Pulmonary artery endothelial cell (primary cell): ENCODE data around the gene CBX7. TPM values are rescaled to one million over a fixed set of nuclear protein-coding genes. Genes with fewer than 3 reads are reported as not detected.

Source experiments
- DNase-seq: peaks from one replicate; pipeline ENCODE4 v3.0.0-alpha.2; 2011; ENCODE audit warnings: low read depth, low spot score
- total RNA-seq: library from RNA; depleted of rRNA; stranded (reverse); fragments of >200 nt; gene quantifications from 2 replicates; pipeline ENCODE4 v1.2.3, GENCODE V29; 2014

CBX7 gene
- total RNA-seq, result 2.7 and 4.0 TPM in 2 replicates

- DNase-seq, result no peak
Measured at GRCh38 chr22:39152511-39153219, at the start of gene CBX7. CBX7 (minus strand) TSS chr22:39152680; CDS start chr22:39152444, 236 bp downstream.

DNA sequence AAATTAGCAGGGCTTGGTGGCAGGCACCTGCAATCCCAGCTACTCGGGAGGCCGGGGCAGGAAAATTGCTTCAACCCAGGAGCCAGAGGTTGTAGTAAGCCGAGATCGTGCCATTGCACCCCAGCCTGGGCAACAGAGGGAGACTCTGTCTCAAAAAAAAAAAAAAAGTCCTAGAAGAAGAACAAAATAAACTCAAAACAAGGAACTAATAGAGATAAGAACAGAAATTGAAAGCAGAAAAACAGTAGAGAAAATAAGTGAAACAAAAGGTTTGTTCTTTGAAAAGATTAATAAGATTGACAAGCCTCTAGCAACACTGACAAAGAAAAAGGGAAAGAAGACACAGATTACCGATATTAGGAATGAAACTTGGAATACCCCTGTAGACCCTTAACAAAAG, 45.1 kb upstream of the CBX7 start:
- DNase-seq, result no peak

- DNase-seq, result no peak
Measured at GRCh38 chr22:39194098-39194497, 41.6 kb upstream of the CBX7 start.

- no peak for DNase-seq
Measured at GRCh38 chr22:39188809-39189208, 36.3 kb upstream of the CBX7 start.

GRCh38 chr22:39185601-39186012, 33.1 kb upstream of the CBX7 start:
- DNase-seq, result no peak

- no peak for DNase-seq
Measured at GRCh38 chr22:39184586-39185577, 32.4 kb upstream of the CBX7 start.

DNA sequence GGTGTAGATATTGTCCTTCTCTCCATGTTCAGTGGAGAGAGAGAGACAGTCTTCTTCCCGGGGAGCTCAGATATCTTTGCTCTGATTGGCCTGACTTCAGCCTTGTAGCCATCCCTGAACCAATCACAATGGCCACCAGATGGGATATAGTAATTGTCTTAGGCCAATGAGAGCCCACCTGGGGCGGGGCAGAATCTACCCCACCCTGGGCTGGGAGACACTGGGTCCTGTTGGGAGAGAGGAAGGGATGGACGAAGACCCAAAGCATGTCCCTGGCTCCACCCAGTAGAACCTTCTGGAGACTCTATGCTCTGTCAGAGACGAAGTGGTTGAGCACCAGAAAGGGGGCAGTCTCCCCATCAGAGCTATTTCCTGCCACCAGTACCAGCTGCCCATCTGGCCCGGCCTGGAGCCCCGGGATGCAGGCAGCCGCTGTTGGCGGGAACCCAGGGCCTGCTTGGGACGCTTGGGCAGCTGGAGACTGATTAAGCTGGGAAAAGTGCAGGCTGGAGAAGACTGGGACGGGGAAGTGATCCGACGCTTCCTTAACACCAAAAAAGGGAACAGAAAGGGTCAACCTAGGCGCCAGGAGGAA, 31.6 kb upstream of the CBX7 start:
- DNase-seq, result no peak

GRCh38 chr22:39182478-39183030, 30.1 kb upstream of the CBX7 start:
- DNase-seq, result no peak

- no peak for DNase-seq
Measured at GRCh38 chr22:39181778-39182177, 29.3 kb upstream of the CBX7 start.

DNA sequence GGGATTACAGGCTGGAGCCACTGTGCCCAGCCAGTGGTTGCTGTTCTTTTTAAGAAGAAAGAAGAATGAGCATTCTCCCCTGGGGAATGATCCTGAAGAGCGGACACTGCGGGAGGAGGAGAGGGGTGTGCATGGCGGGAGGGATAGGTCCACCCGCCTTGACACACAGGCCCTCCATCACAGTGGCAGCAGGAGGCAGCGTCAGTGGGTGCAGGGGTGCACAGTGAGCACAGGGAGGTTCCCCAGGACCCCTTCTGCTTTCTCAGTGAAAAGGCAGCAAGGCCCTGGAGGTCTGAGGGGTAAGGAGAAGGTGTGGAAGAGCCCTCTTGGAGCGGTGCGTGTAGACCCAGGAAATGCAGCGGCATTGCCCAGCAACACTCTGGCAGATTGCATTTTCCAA, 28.9 kb upstream of the CBX7 start:
- DNase-seq, result no peak

- no peak for DNase-seq
Measured at GRCh38 chr22:39179841-39180335, 27.4 kb upstream of the CBX7 start.

DNA sequence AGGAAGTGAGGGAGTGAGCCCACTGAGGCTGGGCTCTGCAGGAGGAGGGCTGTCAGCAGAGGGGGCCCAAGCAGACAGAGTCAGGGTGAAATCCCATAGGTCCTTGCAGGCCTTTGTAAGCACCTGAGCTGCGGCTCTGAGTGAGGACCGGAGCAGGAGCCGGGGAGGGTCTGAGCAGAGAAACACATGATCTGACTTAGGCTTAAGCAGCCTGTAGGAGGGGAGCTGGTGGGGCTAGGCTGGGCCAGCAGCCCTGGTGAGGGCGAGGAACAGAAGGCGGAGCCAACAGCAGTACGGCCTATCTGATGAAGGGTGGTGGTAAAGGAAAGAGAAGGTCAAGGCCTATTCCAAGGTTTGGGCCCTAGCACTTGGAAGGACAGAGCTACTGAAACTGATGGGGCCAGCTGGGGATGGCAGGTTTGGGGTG, 26.9 kb upstream of the CBX7 start:
- DNase-seq, result no peak

GRCh38 chr22:39178206-39179111, 26.0 kb upstream of the CBX7 start:
- peak; percentile 85 for DNase-seq

GRCh38 chr22:39177791-39178190, 25.3 kb upstream of the CBX7 start:
- no peak for DNase-seq

DNA sequence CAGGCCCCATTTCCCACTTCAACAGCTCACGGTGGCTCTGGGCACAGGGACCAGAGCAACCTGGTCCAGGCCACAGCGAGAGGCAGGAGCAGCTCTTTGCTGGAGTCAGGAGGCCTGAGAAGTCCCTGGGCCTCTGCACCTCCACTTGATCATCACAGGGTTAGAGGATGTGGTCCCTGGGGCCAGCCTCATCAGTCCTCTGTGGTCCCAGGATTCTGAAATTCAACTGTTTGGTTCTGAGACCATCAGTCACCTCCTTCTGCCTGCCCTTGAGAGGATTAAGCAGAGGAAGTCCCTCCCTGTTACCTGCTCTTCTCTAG, 24.9 kb upstream of the CBX7 start:
- DNase-seq, result no peak

DNA sequence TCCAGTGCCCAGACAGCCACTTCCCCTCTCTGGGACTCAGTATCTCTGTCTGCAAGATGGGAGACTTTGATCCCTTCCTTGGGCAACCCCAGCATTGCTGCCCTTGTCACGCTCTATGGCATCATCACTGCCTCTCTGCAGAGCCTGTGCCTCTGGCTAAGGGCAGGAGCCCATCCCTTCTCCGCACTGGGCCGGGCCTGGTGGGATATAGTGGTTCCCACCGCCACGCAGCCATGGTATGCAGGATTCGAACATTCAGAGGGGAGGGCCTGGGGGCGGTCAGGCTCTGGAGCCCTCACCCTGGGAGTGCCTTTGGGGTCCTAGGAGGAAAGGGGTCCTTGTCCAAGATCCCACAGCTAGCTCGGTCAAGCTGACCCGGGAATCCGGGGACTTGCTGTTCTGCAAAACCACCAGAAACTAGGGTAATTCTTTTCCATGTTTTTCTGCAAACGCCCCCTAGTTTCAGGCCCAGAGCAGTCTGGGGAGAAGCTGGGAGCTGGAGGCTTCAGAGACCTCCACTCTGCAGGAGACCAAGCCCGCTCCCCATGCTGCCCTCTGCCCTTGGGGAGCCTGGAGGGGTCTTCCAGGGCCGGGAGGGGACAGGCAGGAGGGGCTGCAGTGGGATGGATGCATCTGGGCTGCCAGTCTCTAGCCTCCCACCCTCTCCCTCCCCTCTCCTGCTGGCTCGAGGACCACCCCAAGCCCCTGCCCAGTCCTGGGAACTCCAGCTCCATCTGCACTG, 24.4 kb upstream of the CBX7 start:
- DNase-seq, result no peak

GRCh38 chr22:39176143-39176713, 23.7 kb upstream of the CBX7 start:
- DNase-seq, result peak; percentile 84

GRCh38 chr22:39175353-39176142, 23.1 kb upstream of the CBX7 start:
- no peak for DNase-seq
